ENCODE measurements around the gene VRK1.
"Not testable (repeated sequence)": the region's sequence is repeated elsewhere in the genome, so short reads cannot be mapped to it uniquely, and the experiment has no call there.

The VRK1 gene

GRCh38 chr14:96796851-96797581 lies at the start of gene VRK1:
TSS of gene VRK1 (plus strand) at chr14:96797382. CDS start at chr14:96833472, 36,090 bp downstream.
- peak; percentile 96 for DNase-seq (ENCODE audit: low read depth)

- DNase-seq (ENCODE audit: low read depth) = no peak
Observed at GRCh38 chr14:96747608-96748007, 49.6 kb upstream of the VRK1 start.

- no peak for DNase-seq (ENCODE audit: low read depth)
Observed at GRCh38 chr14:96748362-96748761, 48.8 kb upstream of the VRK1 start.

- DNase-seq (ENCODE audit: low read depth) = no peak
Observed at GRCh38 chr14:96751505-96751904, 45.7 kb upstream of the VRK1 start.

DNA sequence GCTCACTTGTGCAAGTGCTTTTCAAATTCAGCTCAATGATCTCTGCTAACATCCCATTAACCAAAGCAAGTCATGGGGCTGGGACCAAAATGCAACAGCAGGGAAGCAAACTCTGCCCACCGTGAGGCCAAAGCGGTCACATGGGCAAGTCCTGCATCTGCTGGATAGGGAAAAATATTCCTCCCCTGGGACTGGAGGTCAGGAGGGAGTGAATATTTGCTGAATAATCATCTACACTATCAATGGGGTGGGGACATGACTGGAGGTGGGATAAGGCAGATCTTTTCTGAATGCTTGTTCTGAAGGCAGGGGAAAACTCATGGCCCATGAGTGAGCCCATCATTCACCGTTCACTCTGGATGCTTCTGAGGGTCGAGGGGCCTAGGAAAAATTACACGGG lies 45.1 kb upstream of the VRK1 start:
- DNase-seq (ENCODE audit: low read depth) = no peak

DNA sequence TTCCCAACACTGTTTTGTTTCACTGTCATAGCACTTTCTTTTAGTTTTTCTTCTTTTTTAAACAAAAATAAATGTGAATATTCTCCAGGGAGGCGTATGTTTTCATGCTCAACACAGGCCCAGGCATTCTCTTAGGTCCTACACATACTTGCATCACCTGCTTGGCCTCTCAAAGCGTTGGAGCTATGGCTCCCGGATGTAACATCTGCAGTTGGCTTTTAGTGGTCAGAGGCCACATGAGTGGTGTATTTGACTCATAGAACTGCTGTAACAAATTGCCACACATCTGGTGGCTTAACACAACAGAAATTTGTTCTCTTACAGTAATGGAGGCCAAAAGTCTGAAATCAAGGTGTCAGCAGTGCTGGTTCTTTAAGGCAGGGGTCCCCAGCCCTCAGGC lies 44.6 kb upstream of the VRK1 start:
- DNase-seq (ENCODE audit: low read depth) = no peak

DNA sequence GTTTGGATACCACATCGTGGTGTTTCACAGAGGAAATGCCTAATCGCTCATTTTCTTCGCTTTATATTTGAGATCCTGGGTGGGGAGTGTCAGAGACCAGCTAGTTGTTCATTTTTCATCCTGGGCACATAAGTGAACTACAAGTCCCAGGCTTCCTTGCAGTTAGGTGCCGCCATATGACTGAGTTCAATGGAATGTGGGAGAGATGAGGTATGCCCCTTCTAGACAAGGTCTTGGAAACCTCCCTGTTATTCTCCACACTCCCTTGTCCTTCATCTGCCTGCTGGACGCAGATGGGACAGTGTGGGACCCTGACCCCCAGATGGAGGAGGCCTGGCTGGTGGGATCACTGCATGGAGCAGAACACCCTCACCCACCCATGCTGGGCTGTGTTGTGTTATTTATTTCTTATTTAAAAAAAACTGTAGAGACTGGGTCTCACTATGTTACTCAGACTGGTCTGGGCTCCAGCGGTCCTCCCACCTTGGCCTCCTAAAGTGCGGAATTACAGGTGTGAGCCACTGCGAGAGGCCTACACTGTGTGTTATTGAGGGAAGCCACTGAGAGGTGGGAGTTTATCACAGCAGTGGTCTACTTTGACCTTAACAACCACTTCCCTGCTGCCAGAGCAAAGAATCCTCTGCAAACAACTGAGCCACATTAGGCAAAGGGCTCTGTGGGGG lies 42.9 kb upstream of the VRK1 start:
- peak; percentile 8 for DNase-seq (ENCODE audit: low read depth)

GRCh38 chr14:96754845-96755184 lies 42.4 kb upstream of the VRK1 start:
- DNase-seq (ENCODE audit: low read depth) = no peak

GRCh38 chr14:96756745-96757144 lies 40.4 kb upstream of the VRK1 start:
- no peak for DNase-seq (ENCODE audit: low read depth)

DNA sequence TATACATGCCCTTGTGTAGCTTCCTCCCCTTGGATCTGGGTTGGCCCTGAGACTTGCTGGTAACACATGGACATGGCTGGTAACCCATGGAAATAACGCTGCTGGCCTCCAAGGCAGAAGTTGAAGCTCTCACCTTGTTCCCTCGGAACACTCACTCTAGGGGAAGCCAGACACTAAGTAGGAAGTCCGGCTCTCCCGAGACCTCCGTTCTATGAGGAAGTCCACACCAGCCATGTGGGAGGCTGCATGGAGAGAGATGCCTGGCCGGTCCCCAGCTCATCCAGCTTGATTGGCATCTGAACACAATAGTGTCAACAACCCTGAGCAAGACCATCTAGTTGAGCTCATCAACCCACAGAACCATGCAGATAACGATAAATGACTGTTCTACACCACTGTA lies 39.7 kb upstream of the VRK1 start:
- no peak for DNase-seq (ENCODE audit: low read depth)

- DNase-seq (ENCODE audit: low read depth) = no peak
Observed at GRCh38 chr14:96761066-96761465, 36.1 kb upstream of the VRK1 start.

DNA sequence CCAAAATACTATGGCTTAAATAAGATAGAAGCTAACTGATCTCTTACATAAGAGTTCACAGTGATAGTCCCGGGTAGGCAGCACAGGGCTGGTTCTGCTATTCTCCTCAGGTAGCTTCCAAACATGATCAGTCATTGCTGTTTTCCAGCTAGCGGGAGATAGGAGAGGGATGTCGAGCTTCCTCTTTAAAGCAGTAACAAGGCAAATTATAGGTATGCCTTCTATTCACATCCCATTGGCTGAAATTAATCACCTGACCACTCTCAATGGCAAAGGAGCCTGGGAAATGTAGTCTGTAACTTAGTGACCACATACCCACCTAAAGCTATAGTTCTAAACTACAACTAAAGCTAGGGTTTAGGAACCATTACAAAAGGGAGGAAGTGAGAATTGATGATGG lies 34.5 kb upstream of the VRK1 start:
- peak; percentile 74 for DNase-seq (ENCODE audit: low read depth)

DNA sequence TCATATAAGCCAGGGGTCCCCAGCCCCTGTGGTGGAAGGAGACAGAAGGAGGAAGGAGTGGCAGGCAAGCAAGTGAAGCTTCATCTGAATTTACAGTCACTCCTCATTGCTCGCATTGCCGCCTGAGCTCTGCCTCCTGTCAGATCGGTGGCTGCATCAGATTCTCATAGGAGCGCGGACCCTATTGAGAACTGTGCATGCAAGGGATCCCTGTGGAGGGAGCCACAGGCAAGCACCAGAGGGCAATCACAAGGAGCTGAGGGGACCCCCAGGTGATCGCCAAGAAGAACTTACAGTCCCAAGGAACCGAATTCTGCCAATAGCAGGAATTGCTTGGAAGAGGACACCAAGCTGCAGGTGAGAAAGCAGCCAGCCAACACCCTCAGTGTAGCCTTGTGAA lies 33.2 kb upstream of the VRK1 start:
- no peak for DNase-seq (ENCODE audit: low read depth)

DNA sequence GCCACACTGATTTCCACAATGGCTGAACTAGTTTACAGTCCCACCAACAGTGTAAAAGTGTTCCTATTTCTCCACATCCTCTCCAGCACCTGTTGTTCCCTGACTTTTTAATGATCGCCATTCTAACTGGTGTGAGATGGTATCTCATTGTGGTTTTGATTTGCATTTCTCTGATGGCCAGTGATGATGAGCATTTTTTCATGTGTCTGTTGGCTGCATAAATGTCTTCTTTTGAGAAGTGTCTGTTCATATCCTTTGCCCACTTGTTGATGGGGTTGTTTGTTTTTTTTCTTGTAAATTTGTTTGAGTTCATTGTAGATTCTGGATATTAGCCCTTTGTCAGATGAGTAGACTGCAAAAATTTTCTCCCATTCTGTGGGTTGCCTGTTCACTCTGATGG lies 32.0 kb upstream of the VRK1 start:
- not testable (repeated sequence) for DNase-seq (ENCODE audit: low read depth)

DNA sequence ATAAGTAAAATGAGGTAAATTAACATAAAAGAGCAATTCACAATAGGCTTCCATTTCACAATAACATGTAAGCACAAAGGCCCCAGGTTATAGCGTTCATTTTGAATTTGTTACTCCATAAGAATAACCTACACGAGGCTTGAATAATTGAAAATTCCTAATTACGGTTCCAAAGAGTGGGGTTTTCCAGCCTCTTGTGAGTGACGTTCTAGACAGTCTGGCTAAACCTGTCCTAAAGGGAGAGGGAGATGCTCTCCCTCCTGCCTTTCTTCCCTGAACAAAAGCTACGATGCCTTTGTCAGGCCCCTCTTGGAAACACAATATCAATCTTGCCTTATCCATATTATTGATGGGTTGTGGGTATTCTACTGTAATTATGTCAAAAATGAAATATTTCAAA lies 24.3 kb upstream of the VRK1 start:
- no peak for DNase-seq (ENCODE audit: low read depth)

GRCh38 chr14:96776791-96777190 lies 20.4 kb upstream of the VRK1 start:
- DNase-seq (ENCODE audit: low read depth) = no peak

GRCh38 chr14:96780500-96780899 lies 16.7 kb upstream of the VRK1 start:
- no peak for DNase-seq (ENCODE audit: low read depth)

DNA sequence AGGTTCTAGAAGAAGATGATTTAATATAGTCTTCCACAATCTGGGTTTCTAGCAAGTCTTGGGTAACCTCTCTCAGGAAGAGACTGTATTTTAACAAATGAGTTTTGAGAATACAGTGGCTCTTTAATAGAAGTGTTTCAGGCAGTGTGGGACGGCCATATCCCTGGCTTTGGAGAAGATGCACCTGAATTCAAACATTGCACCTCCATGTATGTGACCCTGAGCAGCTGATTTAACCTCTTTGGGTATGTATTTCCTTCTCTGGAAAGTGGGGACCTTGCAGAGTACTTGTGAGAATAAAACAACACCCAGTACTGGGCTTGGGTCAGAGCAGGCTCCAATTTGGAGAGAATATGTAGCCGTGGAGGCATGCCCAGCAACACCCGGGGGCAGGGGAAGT lies 15.8 kb upstream of the VRK1 start:
- no peak for DNase-seq (ENCODE audit: low read depth)

DNA sequence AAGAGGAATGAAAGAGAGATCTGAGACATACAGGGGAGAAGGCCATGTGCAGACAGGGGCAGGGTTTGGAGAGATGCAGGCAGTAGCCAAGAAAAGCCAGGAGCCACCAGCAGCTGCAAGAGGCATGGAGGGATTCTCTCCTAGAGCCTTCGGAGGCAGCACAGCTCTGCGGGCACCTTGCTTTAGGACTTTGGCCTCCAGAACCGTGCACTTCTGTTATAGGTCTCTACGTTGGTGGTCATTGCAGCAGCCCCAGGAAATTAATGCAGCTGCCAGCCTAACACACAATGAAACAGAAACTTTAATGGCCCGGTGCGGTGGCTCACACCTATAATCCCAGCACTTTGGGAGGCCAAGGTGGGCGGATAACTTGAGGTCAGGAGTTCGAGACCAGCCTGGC lies 14.7 kb upstream of the VRK1 start:
- no peak for DNase-seq (ENCODE audit: low read depth)

- DNase-seq (ENCODE audit: low read depth) = no peak
Observed at GRCh38 chr14:96783043-96783914, 13.9 kb upstream of the VRK1 start.

DNA sequence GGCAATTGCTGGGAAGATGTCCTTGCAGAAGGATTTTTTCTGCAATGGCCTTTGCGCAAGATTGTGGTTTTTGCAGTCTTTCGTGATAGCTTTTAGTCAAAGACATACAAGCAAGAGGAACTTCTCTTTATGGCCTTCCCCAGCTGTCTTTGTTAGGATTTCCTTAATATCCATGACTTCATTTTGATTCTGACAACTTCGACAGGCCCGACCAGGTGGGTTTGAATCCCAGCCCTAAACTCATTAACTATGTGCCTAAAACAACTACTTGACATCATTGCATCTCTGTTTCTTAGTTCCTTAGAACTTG lies 13.3 kb upstream of the VRK1 start:
- no peak for DNase-seq (ENCODE audit: low read depth)

GRCh38 chr14:96790186-96790585 lies 7.0 kb upstream of the VRK1 start:
- DNase-seq (ENCODE audit: low read depth) = no peak

- DNase-seq (ENCODE audit: low read depth) = no peak
Observed at GRCh38 chr14:96790706-96791105, 6.5 kb upstream of the VRK1 start.

All from EH (cell line).